ENCODE measurements around the gene TDRKH. TPM values are rescaled to one million over a fixed set of nuclear protein-coding genes. Genes with fewer than 3 reads are reported as not detected.

Gene TDRKH
- total RNA-seq, 1 donor from 2014 or later = 21.9 TPM

DNA sequence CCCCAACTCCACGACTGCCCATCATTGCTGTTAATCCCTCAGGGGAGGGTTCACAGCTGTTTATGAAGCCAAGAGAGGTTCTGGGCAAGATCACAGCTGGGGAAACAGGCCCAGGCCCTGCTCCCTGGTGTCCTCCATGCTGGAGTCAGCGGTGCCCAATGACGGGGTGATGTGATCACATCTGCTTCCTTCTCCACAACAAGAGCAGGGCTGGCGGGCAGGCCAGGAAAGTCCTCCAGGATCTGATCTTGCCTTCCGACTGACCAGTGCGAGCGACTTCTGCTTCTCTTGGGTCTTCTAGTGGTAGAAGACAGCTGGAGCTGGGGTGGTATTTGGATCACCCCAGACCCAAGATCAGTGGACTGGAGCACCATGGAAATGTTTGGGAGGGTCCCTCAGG, 15.9 kb upstream of the TDRKH start:
- H3K27ac Mint-ChIP-seq (ENCODE audit: unreplicated experiment) = no peak overlapping the region
- no peak for DNase-seq (ENCODE audit: low read depth, low spot score)
- peaks cover 26% of the 10 kb centered on the region for H3K27me3 Mint-ChIP-seq (ENCODE audit: low read depth)

DNA sequence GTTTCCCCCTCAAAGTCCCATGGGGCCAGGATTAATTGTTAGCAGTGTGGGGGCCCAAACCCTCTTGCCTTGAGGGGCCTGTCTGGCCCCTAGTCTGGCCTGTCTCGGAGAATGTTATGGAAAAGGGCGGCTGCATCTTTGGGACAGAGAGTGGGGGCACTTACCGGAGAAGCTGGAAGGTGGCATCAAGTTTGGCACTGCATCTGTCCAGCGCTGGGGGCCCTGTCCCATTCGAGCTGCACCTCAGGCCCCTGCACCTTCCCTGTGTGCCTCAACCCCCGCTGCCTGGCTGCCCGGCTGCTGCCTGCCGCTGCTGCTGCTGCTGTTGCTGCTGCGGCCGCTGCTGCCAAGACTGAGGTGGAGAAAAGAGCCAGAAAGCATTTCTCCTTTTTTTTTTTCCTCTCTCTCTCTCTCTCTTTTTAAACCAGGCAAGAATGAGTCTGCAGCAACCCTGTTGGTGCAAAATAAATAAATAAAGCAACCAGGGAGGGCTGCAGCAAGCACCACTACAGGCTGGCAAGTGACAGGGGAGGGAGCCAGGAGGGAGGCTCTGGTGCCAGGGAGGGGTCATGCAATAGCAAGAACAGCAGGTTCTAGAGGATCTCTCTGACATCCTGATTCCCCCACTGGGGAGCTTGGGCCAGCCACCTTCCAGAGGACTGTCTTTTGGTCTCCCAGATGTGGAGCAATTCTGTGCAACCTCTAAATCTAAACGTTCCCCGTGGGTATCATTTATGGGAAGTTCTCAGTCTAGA, 14.9 kb upstream of the TDRKH start, which contains the start of gene LINGO4:
Gene LINGO4 (minus strand): TSS at position 354 of the 755 bp plus-strand sequence. CDS start 2,715 bp downstream, outside the sequence.
- DNase-seq (ENCODE audit: low read depth, low spot score) = no peak
- Mint-ChIP-seq H3K4me1 (peaks cover 10% of the 10 kb centered on the region), H3K27ac (ENCODE audit: unreplicated experiment) (no peak within 1 kb of the TSS), H3K4me3 (no peak within 1 kb of the TSS), H3K36me3 (ENCODE audit: low read depth) (no peaks in the 10 kb centered on the region), H3K27me3 (ENCODE audit: low read depth) (peaks cover 26% of the 10 kb centered on the region), H3K9me3 (no peaks in the 10 kb centered on the region)
- TF ChIP-seq, protein P1, sequence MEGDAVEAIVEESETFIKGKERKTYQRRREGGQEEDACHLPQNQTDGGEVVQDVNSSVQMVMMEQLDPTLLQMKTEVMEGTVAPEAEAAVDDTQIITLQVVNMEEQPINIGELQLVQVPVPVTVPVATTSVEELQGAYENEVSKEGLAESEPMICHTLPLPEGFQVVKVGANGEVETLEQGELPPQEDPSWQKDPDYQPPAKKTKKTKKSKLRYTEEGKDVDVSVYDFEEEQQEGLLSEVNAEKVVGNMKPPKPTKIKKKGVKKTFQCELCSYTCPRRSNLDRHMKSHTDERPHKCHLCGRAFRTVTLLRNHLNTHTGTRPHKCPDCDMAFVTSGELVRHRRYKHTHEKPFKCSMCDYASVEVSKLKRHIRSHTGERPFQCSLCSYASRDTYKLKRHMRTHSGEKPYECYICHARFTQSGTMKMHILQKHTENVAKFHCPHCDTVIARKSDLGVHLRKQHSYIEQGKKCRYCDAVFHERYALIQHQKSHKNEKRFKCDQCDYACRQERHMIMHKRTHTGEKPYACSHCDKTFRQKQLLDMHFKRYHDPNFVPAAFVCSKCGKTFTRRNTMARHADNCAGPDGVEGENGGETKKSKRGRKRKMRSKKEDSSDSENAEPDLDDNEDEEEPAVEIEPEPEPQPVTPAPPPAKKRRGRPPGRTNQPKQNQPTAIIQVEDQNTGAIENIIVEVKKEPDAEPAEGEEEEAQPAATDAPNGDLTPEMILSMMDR (conservative IDR thresholded peaks at IDR 0.05) = no peak

More for the DNA sequence above, 15.9 kb upstream of the TDRKH start:
- peaks cover 11% of the 10 kb centered on the region for H3K4me1 Mint-ChIP-seq
- H3K9me3 Mint-ChIP-seq = no peaks in the 10 kb centered on the region
- TF ChIP-seq, protein P1 (conservative IDR thresholded peaks at IDR 0.05) = no peak
- no peak overlapping the region for H3K4me3 Mint-ChIP-seq
- H3K36me3 Mint-ChIP-seq (ENCODE audit: low read depth) = no peaks in the 10 kb centered on the region

DNA sequence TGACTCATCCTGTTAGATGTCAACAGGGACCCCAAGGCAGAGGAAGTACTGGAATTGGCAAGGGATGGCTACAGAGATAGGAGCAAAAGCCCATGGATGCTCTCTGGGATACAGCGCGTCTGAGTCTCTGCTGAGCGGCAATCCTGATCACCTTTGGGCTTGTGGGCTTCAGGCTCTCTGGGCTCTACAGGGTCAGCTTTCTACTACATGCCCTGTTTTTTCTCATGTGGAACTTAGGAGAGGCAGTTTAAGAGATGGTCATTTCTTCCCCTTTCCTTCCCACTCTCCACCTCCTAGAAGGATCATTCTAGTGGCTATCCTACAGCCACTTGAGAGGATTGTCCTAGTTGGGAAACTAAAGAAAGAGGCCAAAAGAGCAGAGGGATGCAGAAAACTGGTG, 13.6 kb upstream of the TDRKH start:
- no peak for DNase-seq (ENCODE audit: low read depth, low spot score)
- Mint-ChIP-seq H3K36me3 (ENCODE audit: low read depth) (no peaks in the 10 kb centered on the region), H3K27me3 (ENCODE audit: low read depth) (peaks cover 35% of the 10 kb centered on the region), H3K27ac (ENCODE audit: unreplicated experiment) (no peak overlapping the region), H3K9me3 (no peaks in the 10 kb centered on the region), H3K4me1 (peaks cover 4% of the 10 kb centered on the region), H3K4me3 (no peak overlapping the region)
- TF ChIP-seq, protein P1 (conservative IDR thresholded peaks at IDR 0.05) = no peak

DNA sequence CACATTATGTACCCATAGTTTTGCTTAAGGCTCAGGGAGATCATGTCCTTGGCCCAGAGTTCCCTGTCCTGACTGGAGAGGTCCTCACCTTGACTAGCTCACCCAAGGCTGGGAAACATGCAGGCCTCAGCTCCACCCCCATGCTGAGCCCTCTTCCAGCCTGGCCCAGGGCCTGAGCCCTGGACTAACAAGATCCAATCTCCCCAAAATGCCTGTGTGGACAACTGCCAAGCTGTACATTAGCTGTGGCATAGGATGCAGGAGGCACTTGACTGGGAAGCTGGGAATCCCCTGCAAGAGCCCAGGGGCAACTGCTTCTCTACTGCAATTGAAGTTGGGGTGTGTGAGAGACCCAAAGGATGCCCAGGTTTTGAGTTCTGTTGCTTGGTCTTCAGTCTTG, 12.9 kb upstream of the TDRKH start:
- Mint-ChIP-seq H3K36me3 (ENCODE audit: low read depth) (no peaks in the 10 kb centered on the region), H3K27me3 (ENCODE audit: low read depth) (peaks cover 38% of the 10 kb centered on the region), H3K4me3 (no peak overlapping the region), H3K27ac (ENCODE audit: unreplicated experiment) (no peak overlapping the region), H3K9me3 (no peaks in the 10 kb centered on the region), H3K4me1 (peaks cover 4% of the 10 kb centered on the region)
- DNase-seq (ENCODE audit: low read depth, low spot score) = no peak
- TF ChIP-seq, protein P1 (conservative IDR thresholded peaks at IDR 0.05) = no peak

DNA sequence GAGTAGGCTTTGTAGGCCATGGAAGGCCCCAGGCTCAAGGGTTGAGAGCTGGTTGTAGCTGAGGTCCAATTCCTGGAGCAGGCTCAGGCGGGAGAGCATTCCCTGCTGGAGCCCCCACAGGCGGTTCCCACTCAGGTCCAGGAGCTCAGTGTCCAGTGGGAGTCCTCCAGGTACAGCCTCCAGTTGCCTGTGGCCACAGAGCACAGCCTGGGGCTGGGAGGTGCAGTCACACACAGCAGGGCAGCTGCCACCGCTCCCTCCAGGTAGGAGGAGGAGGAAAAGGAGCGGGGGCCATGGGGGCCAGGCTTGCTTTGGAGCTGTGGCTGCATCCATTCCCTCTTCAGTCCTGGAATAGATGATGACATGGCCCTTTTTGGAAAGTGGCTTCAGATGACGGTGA, 12.1 kb upstream of the TDRKH start:
- no peaks in the 10 kb centered on the region for H3K36me3 Mint-ChIP-seq (ENCODE audit: low read depth)
- TF ChIP-seq, protein P1 (conservative IDR thresholded peaks at IDR 0.05) = no peak
- peaks cover 33% of the 10 kb centered on the region for H3K27me3 Mint-ChIP-seq (ENCODE audit: low read depth)
- H3K9me3 Mint-ChIP-seq = no peaks in the 10 kb centered on the region
- H3K4me3 Mint-ChIP-seq = no peak overlapping the region
- H3K27ac Mint-ChIP-seq (ENCODE audit: unreplicated experiment) = no peak overlapping the region
- H3K4me1 Mint-ChIP-seq = peaks cover 4% of the 10 kb centered on the region
- DNase-seq (ENCODE audit: low read depth, low spot score) = no peak

Measured in neural crest cell (in vitro differentiated cells).